Mammary epithelial cell (primary cell): ENCODE results near the gene FSD1L.

Experiments
- CTCF ChIP-seq, 2 donors: IDR thresholded peaks in 1 of 2; conservative IDR thresholded peaks in 1 of 2; 2 replicates each; pipeline ENCODE4 v1.5.1; 2011 to 2012; ENCODE audit warnings: inconsistent platforms in 2 of 2, low read length in 2 of 2, mild to moderate bottlenecking in 2 of 2, control low read depth in 1 of 2, low read depth in 1 of 2; ENCODE audit not compliant: insufficient read depth in 1 of 2; ENCODE audit errors: extremely low read depth in 1 of 2
- EZH2 ChIP-seq: IDR thresholded peaks from 2 replicates; pipeline ENCODE4 v1.6.1; 2012; ENCODE audit warnings: low read length, inconsistent platforms, borderline replicate concordance

- TF ChIP-seq EZH2 (no peak), CTCF (conservative IDR thresholded peaks at IDR 0.05 in 1 of 2, IDR thresholded peaks at IDR 0.05 in 1 of 2; ENCODE audit: extremely low read depth in 1 of 2, insufficient read depth in 1 of 2, low read depth in 1 of 2, low read length in 2 of 2) (no peak)
Measured at GRCh38 chr9:105479846-105480245, 32.0 kb downstream of the FSD1L start.
